ENCODE data around the gene PTDSS2. TPM values are rescaled to one million over a fixed set of nuclear protein-coding genes. Genes with fewer than 3 reads are reported as not detected.
A peak's percentile ranks its signal among the peaks of the same experiment; 100 is the strongest.

The PTDSS2 gene
- total RNA-seq, 1 experiment from 2014 or later: 49.5 TPM

DNA sequence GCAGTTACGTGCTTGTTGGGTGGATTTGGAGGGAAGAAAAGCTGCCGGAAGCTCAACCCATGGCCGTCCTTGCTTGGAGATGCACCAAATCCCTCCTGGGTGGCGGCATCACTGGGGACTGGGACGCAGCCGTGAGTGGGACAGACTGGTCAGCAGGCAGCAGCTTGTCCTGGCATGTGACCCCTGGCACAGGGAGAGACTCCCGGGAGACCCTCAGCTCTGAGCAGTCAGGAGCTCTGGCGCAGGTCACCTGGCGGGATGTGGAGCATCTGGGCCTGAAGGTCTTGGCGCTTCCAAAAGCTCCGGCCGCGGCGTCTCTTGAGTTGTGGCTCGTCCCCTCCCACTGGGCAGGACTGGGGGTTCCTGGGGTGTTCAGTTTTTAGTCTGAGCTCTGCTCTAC lies 26.3 kb downstream of the PTDSS2 start (continued):
- TF ChIP-seq, protein P1, sequence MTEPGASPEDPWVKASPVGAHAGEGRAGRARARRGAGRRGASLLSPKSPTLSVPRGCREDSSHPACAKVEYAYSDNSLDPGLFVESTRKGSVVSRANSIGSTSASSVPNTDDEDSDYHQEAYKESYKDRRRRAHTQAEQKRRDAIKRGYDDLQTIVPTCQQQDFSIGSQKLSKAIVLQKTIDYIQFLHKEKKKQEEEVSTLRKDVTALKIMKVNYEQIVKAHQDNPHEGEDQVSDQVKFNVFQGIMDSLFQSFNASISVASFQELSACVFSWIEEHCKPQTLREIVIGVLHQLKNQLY (CRISPR knock-in tag; IDR thresholded peaks at IDR 0.05): no peak
- TF ChIP-seq ZNF416 (CRISPR knock-in tag; IDR thresholded peaks at IDR 0.05): no peak
- TF ChIP-seq, protein P2, sequence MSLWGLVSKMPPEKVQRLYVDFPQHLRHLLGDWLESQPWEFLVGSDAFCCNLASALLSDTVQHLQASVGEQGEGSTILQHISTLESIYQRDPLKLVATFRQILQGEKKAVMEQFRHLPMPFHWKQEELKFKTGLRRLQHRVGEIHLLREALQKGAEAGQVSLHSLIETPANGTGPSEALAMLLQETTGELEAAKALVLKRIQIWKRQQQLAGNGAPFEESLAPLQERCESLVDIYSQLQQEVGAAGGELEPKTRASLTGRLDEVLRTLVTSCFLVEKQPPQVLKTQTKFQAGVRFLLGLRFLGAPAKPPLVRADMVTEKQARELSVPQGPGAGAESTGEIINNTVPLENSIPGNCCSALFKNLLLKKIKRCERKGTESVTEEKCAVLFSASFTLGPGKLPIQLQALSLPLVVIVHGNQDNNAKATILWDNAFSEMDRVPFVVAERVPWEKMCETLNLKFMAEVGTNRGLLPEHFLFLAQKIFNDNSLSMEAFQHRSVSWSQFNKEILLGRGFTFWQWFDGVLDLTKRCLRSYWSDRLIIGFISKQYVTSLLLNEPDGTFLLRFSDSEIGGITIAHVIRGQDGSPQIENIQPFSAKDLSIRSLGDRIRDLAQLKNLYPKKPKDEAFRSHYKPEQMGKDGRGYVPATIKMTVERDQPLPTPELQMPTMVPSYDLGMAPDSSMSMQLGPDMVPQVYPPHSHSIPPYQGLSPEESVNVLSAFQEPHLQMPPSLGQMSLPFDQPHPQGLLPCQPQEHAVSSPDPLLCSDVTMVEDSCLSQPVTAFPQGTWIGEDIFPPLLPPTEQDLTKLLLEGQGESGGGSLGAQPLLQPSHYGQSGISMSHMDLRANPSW (CRISPR knock-in tag; conservative IDR thresholded peaks at IDR 0.05; ENCODE audit: low read depth): no peak
- TF ChIP-seq, protein P3, sequence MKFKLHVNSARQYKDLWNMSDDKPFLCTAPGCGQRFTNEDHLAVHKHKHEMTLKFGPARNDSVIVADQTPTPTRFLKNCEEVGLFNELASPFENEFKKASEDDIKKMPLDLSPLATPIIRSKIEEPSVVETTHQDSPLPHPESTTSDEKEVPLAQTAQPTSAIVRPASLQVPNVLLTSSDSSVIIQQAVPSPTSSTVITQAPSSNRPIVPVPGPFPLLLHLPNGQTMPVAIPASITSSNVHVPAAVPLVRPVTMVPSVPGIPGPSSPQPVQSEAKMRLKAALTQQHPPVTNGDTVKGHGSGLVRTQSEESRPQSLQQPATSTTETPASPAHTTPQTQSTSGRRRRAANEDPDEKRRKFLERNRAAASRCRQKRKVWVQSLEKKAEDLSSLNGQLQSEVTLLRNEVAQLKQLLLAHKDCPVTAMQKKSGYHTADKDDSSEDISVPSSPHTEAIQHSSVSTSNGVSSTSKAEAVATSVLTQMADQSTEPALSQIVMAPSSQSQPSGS (CRISPR knock-in tag; IDR thresholded peaks at IDR 0.05; ENCODE audit: borderline replicate concordance, low read depth): no peak

DNA sequence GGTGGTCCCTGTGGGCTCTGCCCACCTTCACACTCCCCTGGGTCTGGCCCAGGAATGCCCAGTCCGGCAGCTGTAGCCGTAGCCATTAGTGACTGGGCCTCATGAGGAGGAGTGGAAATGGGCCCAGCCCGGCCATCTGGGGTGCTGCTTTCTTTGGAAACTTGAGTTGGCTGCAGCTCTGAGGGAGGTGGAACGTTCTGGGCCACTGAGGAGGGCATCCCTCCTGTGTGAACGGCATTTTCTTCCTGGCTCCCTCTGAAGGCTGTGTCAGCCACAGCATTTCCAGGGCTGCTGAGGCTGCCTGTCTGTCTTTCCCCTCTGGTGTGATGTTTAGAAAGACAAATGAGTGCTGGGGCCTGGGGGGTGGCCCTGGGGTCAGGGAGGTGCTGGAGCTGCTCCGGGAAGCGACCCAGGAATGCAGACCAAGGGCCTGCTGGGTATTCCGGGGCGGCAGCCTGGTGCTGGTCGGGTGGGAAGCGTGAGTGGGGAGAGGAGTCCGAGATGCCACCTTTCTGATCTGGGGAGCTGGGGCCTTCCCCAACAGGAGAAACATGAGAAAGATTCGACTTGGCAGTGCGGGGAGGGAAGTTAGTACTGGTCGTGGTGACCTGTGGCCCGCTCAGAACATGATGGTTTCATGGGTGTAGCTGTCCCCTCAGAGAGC lies 27.1 kb downstream of the PTDSS2 start:
- DNase-seq (ENCODE audit: low spot score) (no peak), ATAC-seq (peak; percentile 11)
- Mint-ChIP-seq H3K27me3 (ENCODE audit: low read depth) (no peaks in the 10 kb centered on the region), H3K36me3 (peaks cover 7% of the 10 kb centered on the region), H3K4me3 (no peak overlapping the region), H3K9me3 (no peaks in the 10 kb centered on the region), H3K27ac (peak overlapping the region; percentile 65), H3K4me1 (0 out of 2 replicates have a peak, but pooled peaks cover 3% of the 10 kb centered on the region)
- POLR2A ChIA-PET: no interaction called here
- CTCF ChIA-PET: interaction anchor here (0.7 to 1.1 kb wide), 2 partner anchors 29 to 87 kb away, joined by 3 read pairs; no protein-coding TSS in a partner anchor
- TF ChIP-seq ZNF138 (CRISPR knock-in tag; conservative IDR thresholded peaks at IDR 0.05) (no peak), ZNF671 (CRISPR knock-in tag; IDR thresholded peaks at IDR 0.05) (no peak), SMAD4 (CRISPR knock-in tag; IDR thresholded peaks at IDR 0.05) (no peak), KAT7 (CRISPR knock-in tag; IDR thresholded peaks at IDR 0.05; ENCODE audit: borderline replicate concordance) (no peak), FOXP1 (CRISPR knock-in tag; IDR thresholded peaks at IDR 0.05; ENCODE audit: borderline replicate concordance) (no peak), ETV6 (CRISPR knock-in tag; IDR thresholded peaks at IDR 0.05) (no peak)
- TF ChIP-seq, protein P4, sequence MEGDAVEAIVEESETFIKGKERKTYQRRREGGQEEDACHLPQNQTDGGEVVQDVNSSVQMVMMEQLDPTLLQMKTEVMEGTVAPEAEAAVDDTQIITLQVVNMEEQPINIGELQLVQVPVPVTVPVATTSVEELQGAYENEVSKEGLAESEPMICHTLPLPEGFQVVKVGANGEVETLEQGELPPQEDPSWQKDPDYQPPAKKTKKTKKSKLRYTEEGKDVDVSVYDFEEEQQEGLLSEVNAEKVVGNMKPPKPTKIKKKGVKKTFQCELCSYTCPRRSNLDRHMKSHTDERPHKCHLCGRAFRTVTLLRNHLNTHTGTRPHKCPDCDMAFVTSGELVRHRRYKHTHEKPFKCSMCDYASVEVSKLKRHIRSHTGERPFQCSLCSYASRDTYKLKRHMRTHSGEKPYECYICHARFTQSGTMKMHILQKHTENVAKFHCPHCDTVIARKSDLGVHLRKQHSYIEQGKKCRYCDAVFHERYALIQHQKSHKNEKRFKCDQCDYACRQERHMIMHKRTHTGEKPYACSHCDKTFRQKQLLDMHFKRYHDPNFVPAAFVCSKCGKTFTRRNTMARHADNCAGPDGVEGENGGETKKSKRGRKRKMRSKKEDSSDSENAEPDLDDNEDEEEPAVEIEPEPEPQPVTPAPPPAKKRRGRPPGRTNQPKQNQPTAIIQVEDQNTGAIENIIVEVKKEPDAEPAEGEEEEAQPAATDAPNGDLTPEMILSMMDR (IDR thresholded peaks at IDR 0.05): no peak
- TF ChIP-seq, protein P5, sequence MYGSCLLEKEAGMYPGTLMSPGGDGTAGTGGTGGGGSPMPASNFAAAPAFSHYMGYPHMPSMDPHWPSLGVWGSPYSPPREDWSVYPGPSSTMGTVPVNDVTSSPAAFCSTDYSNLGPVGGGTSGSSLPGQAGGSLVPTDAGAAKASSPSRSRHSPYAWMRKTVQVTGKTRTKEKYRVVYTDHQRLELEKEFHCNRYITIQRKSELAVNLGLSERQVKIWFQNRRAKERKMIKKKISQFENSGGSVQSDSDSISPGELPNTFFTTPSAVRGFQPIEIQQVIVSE (CRISPR knock-in tag; IDR thresholded peaks at IDR 0.05; ENCODE audit: borderline replicate concordance): no peak
- TF ChIP-seq, protein P6, sequence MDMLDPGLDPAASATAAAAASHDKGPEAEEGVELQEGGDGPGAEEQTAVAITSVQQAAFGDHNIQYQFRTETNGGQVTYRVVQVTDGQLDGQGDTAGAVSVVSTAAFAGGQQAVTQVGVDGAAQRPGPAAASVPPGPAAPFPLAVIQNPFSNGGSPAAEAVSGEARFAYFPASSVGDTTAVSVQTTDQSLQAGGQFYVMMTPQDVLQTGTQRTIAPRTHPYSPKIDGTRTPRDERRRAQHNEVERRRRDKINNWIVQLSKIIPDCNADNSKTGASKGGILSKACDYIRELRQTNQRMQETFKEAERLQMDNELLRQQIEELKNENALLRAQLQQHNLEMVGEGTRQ (CRISPR knock-in tag; IDR thresholded peaks at IDR 0.05): no peak
- TF ChIP-seq, protein P7, sequence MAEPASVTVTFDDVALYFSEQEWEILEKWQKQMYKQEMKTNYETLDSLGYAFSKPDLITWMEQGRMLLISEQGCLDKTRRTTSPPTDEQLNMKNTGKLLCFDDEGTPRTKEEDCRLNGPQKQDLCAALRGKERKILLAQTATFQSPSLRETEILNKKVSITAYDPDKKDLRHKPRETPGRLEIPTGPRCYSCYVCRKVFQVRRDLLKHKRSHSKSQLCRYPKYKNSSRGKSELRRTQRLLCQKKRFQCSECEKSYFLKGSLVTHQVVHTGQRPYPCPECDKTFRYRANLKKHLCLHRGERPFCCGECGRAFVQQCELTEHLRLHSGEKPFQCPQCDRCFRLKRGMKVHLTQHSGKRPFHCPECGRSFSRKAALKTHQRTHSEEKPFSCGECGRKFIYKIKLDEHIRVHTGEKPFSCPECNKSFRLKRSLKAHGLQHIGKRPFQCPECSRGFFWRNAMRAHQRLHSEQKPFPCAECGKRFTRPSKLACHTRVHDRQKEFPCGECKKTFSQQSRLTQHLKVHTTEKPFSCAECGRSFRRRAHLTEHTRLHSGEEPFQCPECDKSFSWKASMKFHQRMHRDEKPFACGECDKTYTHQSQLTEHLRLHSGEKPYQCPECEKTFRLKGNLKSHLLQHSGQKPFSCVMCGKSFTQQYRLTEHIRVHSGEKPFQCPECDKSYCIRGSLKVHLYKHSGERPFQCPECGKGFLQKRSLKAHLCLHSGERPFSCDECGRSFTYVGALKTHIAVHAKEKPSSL (CRISPR knock-in tag; conservative IDR thresholded peaks at IDR 0.05): no peak
- TF ChIP-seq, protein P8, sequence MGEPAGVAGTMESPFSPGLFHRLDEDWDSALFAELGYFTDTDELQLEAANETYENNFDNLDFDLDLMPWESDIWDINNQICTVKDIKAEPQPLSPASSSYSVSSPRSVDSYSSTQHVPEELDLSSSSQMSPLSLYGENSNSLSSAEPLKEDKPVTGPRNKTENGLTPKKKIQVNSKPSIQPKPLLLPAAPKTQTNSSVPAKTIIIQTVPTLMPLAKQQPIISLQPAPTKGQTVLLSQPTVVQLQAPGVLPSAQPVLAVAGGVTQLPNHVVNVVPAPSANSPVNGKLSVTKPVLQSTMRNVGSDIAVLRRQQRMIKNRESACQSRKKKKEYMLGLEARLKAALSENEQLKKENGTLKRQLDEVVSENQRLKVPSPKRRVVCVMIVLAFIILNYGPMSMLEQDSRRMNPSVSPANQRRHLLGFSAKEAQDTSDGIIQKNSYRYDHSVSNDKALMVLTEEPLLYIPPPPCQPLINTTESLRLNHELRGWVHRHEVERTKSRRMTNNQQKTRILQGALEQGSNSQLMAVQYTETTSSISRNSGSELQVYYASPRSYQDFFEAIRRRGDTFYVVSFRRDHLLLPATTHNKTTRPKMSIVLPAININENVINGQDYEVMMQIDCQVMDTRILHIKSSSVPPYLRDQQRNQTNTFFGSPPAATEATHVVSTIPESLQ (CRISPR knock-in tag; IDR thresholded peaks at IDR 0.05): no peak
- TF ChIP-seq, protein P9, sequence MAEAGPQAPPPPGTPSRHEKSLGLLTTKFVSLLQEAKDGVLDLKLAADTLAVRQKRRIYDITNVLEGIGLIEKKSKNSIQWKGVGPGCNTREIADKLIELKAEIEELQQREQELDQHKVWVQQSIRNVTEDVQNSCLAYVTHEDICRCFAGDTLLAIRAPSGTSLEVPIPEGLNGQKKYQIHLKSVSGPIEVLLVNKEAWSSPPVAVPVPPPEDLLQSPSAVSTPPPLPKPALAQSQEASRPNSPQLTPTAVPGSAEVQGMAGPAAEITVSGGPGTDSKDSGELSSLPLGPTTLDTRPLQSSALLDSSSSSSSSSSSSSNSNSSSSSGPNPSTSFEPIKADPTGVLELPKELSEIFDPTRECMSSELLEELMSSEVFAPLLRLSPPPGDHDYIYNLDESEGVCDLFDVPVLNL (CRISPR knock-in tag; IDR thresholded peaks at IDR 0.05; ENCODE audit: borderline replicate concordance, low read depth): no peak
